ENCODE results near the gene DAB1.

The DAB1 gene

DNA sequence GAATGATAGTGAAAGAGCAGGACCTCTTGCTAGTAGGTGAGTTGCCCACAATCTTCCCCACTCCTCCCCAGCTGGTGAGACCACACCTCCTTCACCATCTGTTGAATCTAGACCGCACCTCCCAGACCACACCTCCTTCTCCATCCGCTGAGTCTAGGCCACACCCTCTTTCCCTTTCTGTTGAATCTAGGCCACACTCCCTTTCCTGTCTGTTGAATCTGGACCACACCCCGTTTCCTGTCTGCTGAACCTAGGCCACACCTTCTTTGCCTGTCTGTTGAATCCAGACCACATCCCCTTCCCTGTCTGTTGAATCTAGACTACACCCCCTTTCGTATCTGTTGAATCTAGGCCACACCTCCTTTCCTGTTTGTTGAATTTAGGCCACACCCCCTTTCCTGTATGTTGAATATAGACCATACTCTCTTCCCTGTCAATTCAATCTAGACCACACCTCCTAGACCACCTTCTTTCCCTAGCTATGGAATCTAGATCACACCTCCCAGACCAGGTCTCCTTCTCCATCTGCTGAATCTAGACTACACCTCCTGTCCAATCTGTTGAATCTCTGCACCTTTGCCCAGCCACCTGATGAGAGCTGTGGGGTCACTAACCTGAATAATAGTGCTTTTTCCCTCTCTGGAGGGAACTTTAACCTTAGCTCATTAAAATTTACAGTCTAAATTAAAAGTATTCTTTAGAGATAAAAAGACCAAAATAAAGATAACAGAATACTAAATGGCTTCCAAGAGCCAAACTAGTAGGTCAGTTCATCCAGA lies 116.3 kb downstream of the DAB1 start:
- no peak for TF ChIP-seq POLR2A (IDR thresholded peaks at IDR 0.05; ENCODE audit: low read depth, low read length)
- no peak for DNase-seq (ENCODE audit: insufficient read length, low spot score)
- FAIRE-seq, result no peak

DNA sequence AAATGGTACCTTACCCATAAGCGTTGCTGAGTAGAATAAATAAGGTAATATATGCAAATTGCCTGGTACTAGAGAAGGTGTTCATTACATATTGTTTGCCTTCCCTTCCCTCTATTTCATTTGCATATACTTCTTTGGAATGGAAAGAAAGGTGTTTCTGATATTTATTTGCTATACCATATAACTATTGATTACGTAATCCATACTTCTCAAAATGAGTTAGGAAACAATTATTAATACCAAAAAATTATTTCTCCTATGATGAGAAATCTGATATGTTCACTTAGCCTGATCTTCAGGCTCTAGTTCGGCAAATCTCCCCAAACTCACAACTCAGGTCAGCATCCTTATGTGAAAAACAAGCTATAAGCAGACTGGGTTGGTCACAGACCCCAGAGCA lies 119.3 kb downstream of the DAB1 start:
- FAIRE-seq, result no peak
- no peak for TF ChIP-seq POLR2A (IDR thresholded peaks at IDR 0.05; ENCODE audit: low read depth, low read length)
- DNase-seq (ENCODE audit: insufficient read length, low spot score), result no peak

DNA sequence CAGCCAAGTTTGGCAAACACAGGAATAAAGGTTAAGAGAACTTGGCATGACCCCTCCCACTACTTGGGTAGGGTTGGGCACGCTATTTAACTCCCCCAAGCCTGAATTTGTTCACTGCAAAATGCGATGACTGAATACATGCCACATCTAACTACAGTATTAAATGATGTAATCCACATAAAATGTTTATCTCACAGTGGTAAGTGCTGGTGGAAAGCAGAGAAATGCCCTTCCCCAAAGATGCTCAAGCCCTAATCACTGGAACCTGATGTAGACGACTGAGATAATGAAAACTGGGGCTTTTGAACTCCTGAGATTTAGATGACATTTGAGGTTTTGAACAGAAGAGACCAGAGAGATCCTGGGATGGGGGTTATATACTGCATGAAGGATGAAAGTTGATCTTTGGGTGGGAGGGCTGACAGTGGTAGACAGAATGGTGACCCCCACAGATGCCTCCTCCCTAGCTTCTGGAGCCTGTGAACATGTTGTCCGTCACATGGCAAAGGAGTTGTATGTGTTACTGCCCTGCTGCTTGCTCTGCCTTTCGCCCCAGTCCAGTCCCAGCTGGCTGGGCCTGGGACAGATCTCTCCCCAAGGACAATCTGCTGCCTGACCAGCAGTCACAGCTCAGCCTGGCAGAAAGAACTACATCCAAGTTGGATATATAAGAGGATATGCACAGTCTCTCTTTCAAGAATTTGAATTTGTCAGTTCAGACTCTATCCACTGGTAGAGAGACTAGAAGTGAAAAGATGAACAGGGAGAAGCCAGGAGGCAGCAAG lies 120.9 kb downstream of the DAB1 start:
- no peak for TF ChIP-seq POLR2A (IDR thresholded peaks at IDR 0.05; ENCODE audit: low read depth, low read length)
- no peak for DNase-seq (ENCODE audit: insufficient read length, low spot score)
- no peak for FAIRE-seq

DNA sequence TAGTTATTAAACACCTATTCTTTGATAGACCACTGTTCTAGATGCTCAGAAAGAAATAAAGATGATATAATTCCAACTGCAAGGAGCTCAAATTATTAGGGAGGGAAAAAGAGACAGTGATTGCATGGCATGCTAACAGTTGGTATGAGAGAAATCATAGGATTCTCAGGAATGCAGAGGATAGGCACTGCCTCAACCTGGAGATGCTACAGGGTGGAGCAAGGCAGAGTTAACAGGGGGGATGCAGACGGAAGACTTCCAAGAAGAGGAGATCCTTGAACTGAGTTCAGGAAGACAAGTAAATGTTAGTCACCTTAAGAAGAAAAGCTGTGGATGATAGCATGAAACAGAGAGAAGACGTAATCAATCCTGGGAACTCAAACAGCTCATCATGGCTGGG lies 123.7 kb downstream of the DAB1 start:
- DNase-seq (ENCODE audit: insufficient read length, low spot score) (no peak), FAIRE-seq (no peak)

DNA sequence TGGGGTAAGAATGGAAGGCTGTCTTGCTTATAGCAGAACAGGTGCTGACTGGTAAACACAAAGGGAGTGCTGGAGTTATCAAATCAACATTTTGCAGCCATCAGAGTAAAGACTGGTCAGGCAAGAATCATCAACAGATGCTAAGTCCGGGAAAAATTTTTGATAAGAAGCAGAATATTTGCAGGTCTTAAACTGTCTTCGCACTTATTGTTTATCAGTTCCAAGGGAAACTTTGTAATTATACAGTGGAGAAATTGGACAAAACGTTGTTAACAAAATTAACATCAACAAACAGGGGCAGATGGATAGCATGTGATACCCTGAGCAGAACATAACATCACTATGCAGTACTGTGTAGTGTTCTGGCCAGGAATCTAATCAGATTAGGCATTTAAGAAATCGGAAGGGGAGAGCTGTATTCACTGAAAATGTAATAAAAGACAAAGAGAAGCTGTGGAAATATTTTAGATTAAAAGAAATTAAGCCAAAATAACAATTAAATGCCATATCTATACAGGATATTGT lies 127.1 kb downstream of the DAB1 start:
- TF ChIP-seq POLR2A (IDR thresholded peaks at IDR 0.05; ENCODE audit: low read depth, low read length), result no peak
- DNase-seq (ENCODE audit: insufficient read length, low spot score) (no peak), FAIRE-seq (no peak)

More for the DNA sequence above, 123.7 kb downstream of the DAB1 start:
- TF ChIP-seq POLR2A (IDR thresholded peaks at IDR 0.05; ENCODE audit: low read depth, low read length), result no peak

DNA sequence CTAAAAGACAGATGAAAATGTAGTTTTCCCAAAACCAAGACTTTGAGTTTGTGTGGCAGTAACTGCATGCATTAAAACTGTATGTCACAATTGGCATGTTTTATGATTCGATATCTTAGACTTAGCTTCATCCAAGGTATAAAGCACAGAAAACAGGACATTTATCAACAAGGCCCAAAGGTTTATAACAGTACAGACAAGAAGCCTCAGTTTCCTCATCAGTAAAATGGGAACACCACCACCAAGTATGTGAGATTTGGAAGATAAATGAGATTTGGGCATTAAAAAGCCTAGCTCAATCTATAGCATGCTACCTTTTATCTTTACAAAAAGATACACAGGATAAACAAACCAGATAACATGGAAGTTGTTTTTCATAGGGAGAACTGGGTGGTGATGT lies 128.5 kb downstream of the DAB1 start:
- no peak for DNase-seq (ENCODE audit: insufficient read length, low spot score)
- no peak for TF ChIP-seq POLR2A (IDR thresholded peaks at IDR 0.05; ENCODE audit: low read depth, low read length)
- FAIRE-seq, result no peak

DNA sequence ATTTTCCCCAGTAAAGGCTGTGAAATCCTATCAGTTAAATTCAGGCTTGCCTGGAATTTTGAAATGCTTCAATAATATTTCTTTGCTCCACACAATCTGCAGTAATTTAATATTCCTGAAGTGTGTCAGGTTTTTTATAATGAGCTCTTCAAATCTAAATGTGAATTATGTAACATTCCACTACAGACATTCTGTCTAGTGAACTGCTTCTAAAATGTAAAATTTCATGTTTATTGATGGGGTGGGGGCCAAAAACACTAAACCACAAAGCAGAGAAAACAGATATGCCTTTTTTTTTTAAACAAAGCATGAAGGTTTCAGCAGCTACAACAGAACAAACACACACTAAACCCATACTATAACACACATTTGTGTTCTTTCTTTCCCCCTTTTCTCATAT lies 129.7 kb downstream of the DAB1 start:
- FAIRE-seq, result no peak
- no peak for TF ChIP-seq POLR2A (IDR thresholded peaks at IDR 0.05; ENCODE audit: low read depth, low read length)
- DNase-seq (ENCODE audit: insufficient read length, low spot score), result no peak

DNA sequence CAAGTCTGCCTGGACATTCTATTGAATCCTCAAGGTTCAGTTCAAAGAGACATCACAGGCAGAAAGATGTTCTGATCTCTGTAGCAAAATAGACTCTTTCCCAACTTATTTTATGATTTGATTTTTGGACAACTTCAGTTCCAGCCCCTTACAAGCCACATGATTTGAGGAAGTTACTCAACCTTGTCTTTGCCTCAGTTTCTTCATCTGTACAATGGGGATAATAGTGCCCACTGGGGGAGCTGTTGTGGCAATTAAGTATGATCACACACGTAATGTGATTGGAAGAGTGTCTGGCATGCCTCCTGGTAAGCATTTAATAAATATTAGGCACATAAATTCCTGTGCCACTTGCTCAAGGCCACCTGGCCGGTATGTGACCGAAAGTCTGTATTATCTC lies 130.6 kb downstream of the DAB1 start:
- TF ChIP-seq POLR2A (IDR thresholded peaks at IDR 0.05; ENCODE audit: low read depth, low read length), result no peak
- FAIRE-seq (no peak), DNase-seq (ENCODE audit: insufficient read length, low spot score) (no peak)

DNA sequence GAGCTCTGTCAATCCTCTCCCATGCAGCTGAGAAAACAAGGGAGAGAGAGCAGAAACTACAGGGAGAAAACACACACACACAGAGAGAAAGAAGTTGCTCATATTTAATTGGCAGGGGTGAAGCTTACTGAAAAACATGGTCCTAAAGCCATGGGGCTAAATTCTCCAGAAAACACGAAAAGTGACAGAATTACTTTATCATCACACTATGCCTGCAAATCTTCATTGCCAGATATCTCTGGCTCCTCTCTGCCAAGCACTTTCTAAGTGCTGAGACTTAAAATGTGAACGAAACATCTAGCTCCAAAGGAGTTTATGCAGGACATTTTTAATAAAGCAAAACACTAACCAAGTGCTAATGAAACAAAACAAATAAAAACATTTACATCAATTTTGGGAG lies 134.1 kb downstream of the DAB1 start:
- no peak for FAIRE-seq
- TF ChIP-seq POLR2A (IDR thresholded peaks at IDR 0.05; ENCODE audit: low read depth, low read length), result no peak
- no peak for DNase-seq (ENCODE audit: insufficient read length, low spot score)

DNA sequence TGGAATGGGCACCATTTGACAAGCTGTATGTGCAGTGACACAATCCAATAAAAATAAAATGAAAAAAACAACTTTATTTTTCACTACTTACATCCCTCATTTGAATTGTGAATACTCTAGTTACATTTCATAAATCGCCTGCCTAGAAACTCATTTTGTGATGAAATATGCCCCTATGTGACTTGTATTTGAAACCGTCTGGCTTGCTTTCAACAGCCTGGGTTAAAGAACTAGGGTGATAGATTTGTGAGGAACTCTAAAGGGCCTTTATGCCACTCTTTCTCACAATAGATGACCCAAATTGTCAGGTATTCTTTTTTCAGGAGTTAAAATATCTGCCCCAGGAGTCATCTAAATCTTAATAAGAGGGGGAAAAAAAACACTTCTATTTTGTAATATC lies 137.9 kb downstream of the DAB1 start:
- FAIRE-seq (no peak), DNase-seq (ENCODE audit: insufficient read length, low spot score) (no peak)
- no peak for TF ChIP-seq POLR2A (IDR thresholded peaks at IDR 0.05; ENCODE audit: low read depth, low read length)

DNA sequence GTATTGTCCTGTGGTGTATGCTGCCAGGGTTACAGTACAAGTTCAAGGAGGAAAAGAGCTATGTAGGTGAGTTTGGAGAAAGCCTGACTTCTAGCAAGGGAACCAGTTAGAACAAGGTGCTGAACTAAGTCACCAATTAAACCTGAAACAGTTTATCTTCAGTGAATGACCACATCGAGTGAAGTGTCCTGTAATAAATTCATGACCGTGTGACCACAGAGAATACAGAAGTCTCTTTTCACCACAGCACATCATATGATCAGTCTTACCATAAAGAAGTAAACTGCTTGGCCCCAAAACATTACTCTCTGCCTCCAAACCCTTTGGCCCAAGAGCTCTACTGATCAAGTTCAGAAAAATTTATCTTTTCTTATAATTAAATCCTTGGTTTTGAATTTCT lies 141.4 kb downstream of the DAB1 start:
- FAIRE-seq (no peak), DNase-seq (ENCODE audit: insufficient read length, low spot score) (no peak)
- no peak for TF ChIP-seq POLR2A (IDR thresholded peaks at IDR 0.05; ENCODE audit: low read depth, low read length)

DNA sequence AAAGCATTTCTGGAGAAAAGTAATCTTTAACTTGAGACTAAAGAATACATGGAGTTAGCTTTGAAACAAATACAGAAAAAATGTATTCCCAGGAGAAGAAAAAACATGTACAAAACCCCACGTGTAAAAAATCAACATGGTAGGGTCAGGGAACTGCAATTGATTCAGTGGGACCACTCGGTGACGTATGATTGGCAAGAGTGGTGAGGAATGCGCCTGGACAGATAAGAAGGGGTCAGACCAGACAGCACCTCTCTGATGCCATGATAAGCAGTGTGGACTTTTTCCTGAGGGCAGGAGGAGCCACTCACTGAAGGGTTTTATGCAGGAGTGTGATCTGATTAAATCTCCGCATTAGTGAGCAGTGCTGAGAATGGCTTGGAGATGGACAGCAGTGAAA lies 142.5 kb downstream of the DAB1 start:
- TF ChIP-seq POLR2A (IDR thresholded peaks at IDR 0.05; ENCODE audit: low read depth, low read length), result no peak
- DNase-seq (ENCODE audit: insufficient read length, low spot score), result no peak
- no peak for FAIRE-seq

DNA sequence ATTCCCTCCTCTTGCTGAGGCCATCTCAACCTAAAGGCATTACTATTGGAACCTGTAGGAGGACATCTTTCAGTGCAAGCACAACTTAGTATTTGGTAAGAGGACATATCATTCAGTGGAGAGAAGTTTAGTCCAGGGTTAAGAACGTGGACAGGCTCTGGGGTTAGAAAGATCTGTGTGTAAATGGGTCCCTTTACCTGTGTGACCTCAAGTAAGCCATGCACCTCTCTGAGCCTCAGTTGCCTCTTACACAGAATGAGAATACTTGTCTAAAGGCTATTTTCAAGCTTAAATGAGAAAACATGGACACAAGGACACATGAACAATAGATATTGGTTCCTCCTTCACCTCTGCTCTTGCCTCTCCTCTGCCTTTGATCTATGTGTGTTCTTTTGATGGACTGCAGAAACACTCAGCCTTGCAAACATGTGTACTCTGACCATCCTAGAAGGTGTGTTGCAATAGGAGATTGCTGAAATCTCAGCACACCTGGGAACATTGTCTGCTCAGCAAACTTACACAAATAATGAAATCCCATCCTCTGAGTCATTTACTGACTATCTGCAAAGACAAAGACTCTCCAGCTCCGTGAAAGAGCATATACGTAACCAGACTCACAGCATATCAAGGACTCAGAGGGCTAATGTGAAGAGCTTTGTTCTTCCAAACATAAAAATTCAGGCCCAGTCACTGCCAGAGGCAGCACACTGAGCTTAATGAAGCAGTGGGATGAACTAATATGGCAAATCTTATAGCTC lies 143.8 kb downstream of the DAB1 start:
- no peak for TF ChIP-seq POLR2A (IDR thresholded peaks at IDR 0.05; ENCODE audit: low read depth, low read length)
- FAIRE-seq (no peak), DNase-seq (ENCODE audit: insufficient read length, low spot score) (no peak)

DNA sequence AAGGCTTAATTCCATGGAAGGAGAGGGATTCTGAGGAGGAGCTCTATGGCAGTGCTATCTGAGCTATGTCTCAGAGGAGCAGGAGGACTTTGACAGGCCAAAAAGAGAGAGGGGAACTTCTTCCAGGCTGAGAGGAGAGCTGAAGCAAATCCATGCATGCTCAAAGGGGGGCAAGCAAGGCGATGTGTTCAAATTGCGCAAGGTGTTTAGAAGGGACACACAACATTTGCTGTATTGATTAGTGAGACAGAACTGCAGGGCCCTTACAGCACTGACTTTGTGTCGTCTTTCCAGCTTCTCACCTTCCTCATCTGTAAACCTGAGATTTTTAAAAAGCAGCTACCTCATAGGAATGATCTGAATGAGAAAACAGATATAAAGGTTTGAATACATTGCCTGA lies 145.3 kb downstream of the DAB1 start:
- FAIRE-seq, result no peak
- DNase-seq (ENCODE audit: insufficient read length, low spot score), result no peak
- no peak for TF ChIP-seq POLR2A (IDR thresholded peaks at IDR 0.05; ENCODE audit: low read depth, low read length)

Data from H54 (cell line).